Measurements from ENCODE around the gene RIN2.

Gene RIN2

DNA sequence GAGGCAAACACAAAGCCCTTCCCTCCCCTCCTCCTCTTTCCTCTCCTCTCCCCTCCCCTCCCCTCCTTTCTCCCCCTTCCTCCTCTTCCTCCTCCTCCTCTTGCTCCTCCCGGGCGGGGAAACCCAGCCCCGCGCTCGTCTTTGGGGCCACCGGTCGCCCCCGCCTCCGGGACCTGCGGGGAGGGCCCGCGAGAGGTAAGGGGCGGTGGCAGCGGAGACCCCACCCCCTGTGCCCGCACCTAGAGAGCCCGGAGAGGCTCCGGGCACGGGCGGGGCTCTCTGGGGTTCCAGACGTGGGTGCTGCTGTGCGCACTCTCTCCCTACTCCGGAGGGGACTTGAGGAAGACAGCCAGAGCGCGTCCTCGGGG, at the start of gene RIN2:
RIN2 (plus strand) TSS at position 126 of the 368 bp plus-strand sequence. CDS start 131,344 bp downstream, outside the sequence.
- DNase-seq, result no peak

GRCh38 chr20:19709635-19710335, 48.3 kb upstream of the RIN2 start:
- no peak for DNase-seq

DNA sequence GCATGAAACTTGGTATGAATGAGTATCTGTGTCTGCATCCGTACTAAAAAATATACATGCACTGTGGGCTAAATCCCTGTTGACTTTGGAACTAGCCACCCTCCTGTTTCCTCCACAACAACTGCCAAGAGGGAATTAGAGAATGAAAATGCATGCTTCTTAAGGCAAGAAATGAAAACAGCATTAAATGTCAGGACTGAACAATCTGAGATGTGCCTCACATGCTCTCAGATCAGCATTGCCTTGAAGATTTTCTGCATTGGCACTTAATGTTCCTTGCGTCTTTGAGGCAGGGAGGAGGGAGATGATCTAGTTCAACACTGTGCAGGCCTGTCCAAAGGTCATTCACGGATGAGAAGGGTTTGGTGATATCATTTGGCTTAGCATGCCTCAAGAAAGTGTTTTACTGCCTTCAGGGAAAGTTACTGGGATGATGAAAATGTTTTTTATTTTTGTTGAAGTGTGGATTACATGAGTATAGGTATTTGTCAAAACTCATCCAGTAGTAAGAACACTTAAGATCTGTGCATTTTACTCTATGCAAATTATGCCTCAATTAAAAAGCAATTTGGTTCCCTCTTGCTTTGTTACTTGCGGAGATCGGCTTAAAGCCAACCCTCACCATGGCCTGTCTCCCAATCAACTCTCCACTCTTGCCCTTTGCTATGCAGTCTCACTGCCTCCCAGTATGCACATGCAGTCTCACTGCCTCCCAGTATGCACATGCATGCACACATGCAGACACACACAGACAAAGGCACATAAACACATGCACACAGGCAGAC, 47.5 kb upstream of the RIN2 start:
- no peak for DNase-seq

DNA sequence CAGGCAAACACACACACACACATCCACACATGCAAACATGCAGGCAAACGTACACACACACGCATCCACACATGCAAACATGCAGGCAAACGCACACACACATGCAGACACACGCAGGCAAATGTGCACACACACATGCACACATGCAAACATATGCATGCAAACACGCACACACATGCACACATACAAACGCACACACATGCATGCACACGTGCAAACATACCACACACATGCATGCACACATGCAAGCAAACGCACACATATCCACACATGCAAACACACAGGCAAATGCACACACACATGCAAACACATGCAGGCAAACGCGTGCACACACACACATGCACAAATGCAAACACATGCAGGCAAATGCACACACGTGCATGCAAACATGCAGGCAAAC, 46.9 kb upstream of the RIN2 start:
- DNase-seq, result no peak

DNA sequence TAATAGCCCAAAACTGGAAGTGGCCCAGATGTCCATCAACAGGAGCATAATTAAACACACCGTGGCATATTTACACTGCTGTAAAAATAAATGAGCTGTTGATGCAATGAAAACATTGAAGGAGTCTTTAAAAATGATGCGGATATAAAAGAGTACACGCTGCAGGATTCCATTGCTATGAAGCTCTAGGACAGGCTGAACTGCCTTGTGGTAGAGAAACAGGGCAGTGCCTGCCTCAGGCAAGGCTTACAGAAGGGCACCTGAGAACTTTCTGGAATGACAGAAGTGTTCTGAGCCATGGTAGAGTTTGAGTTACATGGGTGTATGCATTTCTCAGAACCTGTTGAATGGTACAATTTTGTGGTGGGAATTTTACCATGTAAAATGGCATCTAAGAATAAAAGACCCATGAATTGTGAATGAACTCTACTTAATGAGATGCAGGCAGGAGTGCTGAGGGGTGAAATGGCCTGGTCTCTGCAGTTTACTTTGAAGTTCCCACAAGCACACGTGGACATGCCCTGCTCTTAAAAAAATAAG, 45.3 kb upstream of the RIN2 start:
- DNase-seq, result no peak

DNA sequence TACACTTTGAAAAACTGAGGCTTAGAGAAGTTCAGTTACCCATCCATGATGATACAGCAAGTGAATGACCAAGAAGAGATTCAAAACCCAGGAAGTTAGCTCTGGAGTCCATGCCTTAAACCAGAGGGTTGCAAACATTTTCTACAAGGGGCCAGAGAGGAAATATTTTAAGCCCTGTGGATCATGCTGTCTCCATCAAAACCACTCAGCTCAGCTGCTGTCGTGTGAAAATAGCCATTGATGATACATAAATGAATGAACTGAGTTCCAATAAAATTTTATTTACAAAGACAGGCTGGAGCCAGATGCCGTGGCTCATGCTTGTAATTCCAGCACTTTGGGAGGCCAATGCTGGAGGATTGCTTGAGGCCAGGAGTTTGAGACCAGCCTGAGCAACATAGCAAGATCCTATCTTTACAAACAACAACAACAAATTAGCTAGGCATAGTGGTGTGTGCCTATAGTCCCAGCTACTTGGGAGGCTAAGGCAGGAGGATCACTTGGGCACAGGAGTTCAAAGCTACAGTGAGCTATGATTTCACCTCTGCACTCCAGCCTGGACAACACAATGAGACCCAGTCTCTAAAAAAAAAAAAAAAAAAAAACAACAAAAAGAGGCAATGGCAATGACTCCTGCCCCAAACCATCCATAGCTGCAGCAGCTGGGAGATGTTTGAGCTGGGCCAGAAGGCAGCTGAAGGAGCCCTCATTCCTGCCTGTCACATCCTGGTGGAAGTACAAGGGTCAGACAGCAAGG, 44.1 kb upstream of the RIN2 start:
- no peak for DNase-seq

GRCh38 chr20:19714579-19714840, 43.5 kb upstream of the RIN2 start:
- DNase-seq, result no peak

DNA sequence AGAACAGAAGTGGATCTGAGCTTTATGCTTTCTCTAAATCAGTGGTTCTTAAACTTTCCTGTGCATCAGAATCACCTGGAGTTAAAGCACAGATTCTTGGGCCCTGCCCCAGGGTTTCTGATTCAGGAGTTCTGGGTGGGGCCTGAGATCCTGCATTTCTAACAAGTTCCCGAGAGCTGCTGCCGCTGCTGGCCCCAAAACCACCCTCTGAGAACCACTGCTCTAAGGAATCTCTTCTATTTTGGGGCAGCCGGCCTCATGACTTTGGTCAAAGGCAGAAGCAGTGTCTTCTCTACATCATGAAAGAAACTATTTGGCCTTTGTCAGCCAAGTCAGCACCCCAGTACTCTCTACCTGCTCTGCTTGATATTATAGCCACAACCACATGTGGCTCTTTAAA, 42.1 kb upstream of the RIN2 start:
- DNase-seq, result no peak

GRCh38 chr20:19718880-19719279, 39.2 kb upstream of the RIN2 start:
- DNase-seq, result no peak

DNA sequence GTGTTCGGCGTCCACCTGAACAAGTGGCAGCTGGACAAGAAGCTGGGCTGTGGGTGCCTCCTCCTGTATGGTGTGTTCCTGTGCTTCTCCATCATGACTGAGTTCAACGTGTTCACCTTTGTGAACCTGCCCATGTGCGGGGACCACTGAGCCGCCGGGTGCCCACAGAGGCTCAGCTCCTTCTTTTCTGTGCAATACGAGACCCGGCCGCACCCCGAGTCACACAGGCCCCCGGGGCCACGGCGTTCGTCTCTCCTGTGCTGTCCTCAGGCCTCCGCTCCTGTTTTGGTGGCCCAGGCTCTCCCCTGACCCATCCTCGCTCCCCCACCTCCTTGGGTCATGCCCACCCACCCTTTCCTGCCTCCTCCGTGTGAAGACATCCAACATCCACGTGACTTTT, 37.1 kb upstream of the RIN2 start:
- no peak for DNase-seq

GRCh38 chr20:19723051-19723450, 35.0 kb upstream of the RIN2 start:
- DNase-seq, result no peak

- DNase-seq, result no peak
Observed at GRCh38 chr20:19723813-19724430, 34.1 kb upstream of the RIN2 start.

- no peak for DNase-seq
Observed at GRCh38 chr20:19725373-19725772, 32.7 kb upstream of the RIN2 start.

GRCh38 chr20:19725814-19726525, 32.1 kb upstream of the RIN2 start:
- DNase-seq, result no peak

- DNase-seq, result no peak
Observed at GRCh38 chr20:19727251-19727847, 30.7 kb upstream of the RIN2 start.

DNA sequence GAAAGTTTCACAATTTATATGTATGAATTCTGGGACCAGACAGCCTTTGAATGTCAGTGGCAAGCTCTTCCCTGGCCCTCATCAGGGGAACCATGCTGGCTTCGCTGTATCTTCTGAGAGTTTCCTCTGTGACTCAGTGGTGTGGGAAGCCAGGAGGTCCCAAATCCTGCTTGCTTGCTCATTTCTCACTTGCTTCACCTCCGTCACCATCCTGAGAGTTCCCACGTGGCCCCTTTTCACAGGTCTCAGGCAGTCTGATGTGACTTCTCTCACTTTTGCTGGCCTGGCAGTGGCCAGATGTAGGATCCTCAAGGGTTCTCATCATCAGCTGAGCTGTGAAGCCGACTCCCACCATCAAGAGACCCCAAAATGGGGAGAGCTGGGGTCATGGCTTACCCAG, 28.4 kb upstream of the RIN2 start:
- DNase-seq, result no peak

DNA sequence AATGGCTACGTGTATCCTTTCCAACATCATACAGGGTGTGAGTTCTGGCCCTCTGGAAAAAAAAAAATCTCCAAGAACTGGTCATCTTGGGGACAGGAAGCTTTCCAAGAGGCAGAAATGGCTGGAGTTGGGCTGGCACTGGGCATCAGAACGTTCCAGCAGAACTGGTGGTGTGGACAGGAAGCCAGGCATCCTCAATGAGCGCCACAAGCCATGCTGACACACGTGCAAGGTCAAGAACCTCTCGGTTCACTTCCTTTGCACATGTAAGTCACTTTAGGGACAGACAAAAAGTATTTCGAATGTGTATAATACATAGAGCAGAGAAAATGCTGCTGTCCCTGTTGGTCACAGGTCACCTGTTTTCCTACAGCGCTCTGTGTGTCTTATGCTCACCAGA, 27.4 kb upstream of the RIN2 start:
- no peak for DNase-seq

- no peak for DNase-seq
Observed at GRCh38 chr20:19734811-19735210, 23.2 kb upstream of the RIN2 start.

- DNase-seq, result peak; percentile 52
Observed at GRCh38 chr20:19735446-19735845, 22.6 kb upstream of the RIN2 start.

DNA sequence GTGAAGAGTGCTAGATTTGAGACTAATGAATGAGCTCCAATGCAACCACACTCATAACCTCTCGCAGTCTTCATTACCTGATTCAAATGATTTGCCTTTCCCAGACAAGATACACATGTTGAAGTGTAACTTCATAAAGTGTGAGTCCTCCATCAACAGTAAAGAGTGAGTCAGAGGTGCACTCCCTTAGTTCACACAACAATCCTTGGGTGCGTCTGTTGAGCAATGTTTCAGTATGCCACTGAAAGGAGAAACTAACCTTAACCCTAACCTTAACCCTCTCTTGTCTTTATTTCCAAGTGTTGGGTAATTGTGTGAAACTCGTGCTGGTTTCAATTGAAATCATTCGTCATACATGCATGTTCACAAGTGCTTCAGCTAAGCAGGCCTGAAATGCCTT, 21.0 kb upstream of the RIN2 start:
- no peak for DNase-seq

DNA sequence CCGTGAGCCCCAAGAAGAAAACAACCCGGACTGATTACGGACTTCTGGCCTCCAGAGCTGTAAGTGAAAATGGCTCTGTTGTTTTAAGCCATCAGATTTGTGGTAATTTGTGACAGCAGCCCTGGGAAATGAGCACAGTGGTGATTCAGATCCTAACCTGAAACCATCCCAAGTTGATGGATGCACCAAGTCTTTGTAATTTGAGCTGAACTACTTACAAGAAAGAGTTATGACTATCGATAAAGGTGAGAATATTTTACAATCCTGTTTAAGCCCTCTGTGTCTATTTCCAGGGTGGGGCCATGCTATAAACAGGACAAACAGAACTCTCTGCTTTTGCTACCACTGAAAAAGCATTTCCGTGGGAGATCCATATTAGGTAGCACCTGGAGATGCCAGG, 19.1 kb upstream of the RIN2 start:
- DNase-seq, result no peak

- DNase-seq, result no peak
Observed at GRCh38 chr20:19739351-19739750, 18.7 kb upstream of the RIN2 start.
